GM12801 (cell line): ENCODE results near the gene MGAT5.

ENCODE experiments used
- CTCF ChIP-seq: IDR thresholded peaks from one replicate; pipeline ENCODE4 v1.5.1; 2011; ENCODE audit warnings: control low read depth; ENCODE audit not compliant: insufficient read length; ENCODE audit errors: extremely low read depth

Gene MGAT5

DNA sequence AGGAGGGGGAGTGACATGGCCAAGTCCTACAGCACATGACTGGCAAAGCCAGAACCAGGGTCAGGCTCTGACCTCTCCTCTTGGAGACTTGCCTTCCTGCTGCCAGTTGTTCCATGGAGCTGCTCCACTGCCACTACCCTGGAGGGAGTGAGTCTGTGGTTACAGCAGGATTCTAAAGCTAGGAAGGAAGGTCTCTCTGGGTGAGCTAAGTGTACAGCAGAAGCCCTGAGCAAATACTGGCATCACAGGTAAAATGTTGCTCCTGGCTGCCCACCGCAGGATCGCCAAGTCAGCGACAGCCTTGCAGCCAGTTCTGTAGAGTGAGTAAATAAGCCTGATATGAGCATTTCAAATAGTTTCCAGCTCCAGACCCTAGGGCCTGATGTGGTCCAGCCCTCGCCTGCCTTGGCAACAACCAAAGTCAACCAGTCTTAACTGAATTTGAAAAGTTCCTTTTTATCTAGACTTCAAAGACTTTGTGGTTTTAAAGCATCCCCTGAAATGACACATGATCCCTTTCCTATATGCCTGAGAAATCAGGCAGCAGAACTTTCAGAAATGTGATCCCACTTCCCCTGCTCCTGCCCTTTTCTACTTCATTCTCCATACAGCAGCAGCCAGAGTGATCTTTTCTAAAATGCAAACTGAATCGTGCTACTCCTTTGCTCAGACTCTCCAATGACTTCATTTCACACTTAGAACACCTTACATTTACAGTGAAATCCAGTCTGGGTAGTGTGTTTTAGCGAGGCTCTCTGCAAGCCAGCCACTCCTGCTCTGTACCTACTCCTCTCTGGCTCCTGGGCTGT lies 114.3 kb downstream of the MGAT5 start:
- TF ChIP-seq CTCF = no peak

DNA sequence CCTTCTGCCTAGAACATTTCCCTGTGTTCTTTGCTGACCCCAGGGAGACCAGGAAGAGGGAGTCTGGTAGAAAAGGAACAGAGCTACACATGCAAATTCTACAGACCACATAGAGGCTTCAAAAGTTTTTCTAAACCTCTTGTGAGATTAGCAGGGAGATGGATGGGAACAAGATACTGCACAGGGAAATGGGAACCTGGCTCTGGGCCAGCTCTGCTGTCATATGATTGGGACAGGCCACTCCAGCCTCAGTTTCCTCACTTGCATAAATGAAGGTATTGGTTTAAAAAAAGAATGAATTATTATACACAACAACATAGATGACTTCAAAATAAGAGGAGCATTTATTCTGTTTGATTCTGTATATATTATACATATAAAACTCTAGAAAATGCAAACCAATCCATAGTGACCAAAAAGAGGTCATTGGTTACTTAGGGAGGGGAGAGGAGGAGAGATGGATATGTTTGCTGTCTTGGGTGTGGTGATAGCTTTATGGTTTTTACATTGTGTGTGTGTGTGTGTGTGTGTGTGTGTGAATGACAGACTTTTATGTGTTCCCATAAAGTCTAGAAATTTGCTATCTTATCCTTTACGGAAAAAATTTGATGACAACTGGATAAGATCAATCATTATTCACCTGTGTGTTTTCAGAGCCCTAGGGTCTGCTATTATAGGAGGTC lies 115.5 kb downstream of the MGAT5 start:
- no peak for TF ChIP-seq CTCF

GRCh38 chr2:134370655-134371445 lies 117.0 kb downstream of the MGAT5 start:
- no peak for TF ChIP-seq CTCF

GRCh38 chr2:134372141-134372540 lies 118.3 kb downstream of the MGAT5 start:
- no peak for TF ChIP-seq CTCF

- TF ChIP-seq CTCF = no peak
These were observed 118.8 kb downstream of the MGAT5 start for GRCh38 chr2:134372611-134373131.

DNA sequence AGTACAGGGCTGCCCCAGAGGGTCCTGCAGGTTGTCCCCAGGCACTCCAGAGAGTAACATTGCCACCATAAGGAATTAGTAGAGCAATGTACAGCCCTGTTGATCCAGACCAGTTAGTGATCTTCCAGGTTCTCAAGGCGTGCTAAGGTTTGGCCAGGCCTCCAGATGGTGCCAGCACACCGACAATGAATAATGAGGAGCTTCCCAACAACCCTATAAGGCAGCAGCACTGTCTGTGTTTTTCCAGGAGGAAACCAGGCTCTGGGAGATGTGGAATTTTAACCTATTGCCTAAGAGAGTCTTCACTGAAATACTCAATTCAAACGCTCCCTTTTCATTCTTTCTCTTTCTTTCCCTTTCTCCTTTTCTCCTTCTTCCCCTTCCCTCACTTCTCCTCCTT lies 122.1 kb downstream of the MGAT5 start:
- TF ChIP-seq CTCF = no peak

DNA sequence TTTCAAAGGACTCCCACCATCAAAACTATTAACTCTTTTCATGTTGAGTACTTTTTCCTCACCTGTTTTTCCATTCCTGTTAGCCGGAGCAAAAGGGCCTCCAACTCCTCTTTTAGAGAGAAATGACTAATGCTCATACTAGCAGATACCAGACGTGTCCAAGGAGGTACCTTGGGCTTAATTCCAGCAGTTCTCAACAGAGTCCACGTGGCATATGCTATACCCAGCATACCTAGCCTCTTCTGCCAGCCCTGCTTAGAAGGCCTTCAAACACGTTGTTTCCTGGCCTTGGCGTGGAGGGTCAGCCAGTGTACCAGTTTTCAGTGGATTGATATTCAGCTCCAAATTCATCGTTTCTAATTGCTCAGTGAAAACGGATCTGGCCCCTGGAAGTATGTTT lies 123.9 kb downstream of the MGAT5 start:
- no peak for TF ChIP-seq CTCF
